Measurements from ENCODE around the gene CHFR. TPM values are rescaled to one million over a fixed set of nuclear protein-coding genes. Genes with fewer than 3 reads are reported as not detected.
"Not testable (repeated sequence)": the region's sequence is repeated elsewhere in the genome, so short reads cannot be mapped to it uniquely, and the experiment has no call there.

Gene CHFR
- total RNA-seq, 1 experiment from 2014 or later: 74.0 TPM

GRCh38 chr12:132856581-132856980, 30.8 kb downstream of the CHFR start:
- BruUV-seq (replicated peaks): no TSS peak
- POLR2A ChIA-PET: no interaction called here
- CTCF ChIA-PET: no interaction called here
- DNase-seq (ENCODE audit: low read depth, low spot score) (no peak), ATAC-seq (no peak)
- intact Hi-C loops (cut with micrococcal nuclease; ENCODE audit: unreplicated experiment) (no loop called here), in situ Hi-C loops (cut with HindIII; ENCODE audit: low pct_unique_long_range_greater_than_20kb, low sequenced_read_pairs) (no loop called here)
- H3K4me3 ChIP-seq (ENCODE audit: low read depth in 2 of 2, low read length in 2 of 2): no peak overlapping the region
- no peaks in the 10 kb centered on the region for H3K27me3 ChIP-seq (ENCODE audit: control insufficient read depth, insufficient read depth, low read length)
- H3K27ac ChIP-seq (ENCODE audit: low read length): no peak overlapping the region
- H3K9me3 ChIP-seq (ENCODE audit: control insufficient read depth, insufficient read depth, low read depth, low read length): no peaks in the 10 kb centered on the region
- no peaks in the 10 kb centered on the region for H3K4me1 ChIP-seq (ENCODE audit: control insufficient read depth, insufficient read depth, low read length)
- H3K36me3 ChIP-seq (ENCODE audit: control insufficient read depth, insufficient read depth, low read length): peaks cover 19% of the 10 kb centered on the region
- TF ChIP-seq SIN3A (IDR thresholded peaks at IDR 0.05; ENCODE audit: borderline replicate concordance, insufficient read depth, low read depth, low read length): no peak
- TF ChIP-seq, protein P1, sequence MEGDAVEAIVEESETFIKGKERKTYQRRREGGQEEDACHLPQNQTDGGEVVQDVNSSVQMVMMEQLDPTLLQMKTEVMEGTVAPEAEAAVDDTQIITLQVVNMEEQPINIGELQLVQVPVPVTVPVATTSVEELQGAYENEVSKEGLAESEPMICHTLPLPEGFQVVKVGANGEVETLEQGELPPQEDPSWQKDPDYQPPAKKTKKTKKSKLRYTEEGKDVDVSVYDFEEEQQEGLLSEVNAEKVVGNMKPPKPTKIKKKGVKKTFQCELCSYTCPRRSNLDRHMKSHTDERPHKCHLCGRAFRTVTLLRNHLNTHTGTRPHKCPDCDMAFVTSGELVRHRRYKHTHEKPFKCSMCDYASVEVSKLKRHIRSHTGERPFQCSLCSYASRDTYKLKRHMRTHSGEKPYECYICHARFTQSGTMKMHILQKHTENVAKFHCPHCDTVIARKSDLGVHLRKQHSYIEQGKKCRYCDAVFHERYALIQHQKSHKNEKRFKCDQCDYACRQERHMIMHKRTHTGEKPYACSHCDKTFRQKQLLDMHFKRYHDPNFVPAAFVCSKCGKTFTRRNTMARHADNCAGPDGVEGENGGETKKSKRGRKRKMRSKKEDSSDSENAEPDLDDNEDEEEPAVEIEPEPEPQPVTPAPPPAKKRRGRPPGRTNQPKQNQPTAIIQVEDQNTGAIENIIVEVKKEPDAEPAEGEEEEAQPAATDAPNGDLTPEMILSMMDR (IDR thresholded peaks at IDR 0.05): no peak
- TF ChIP-seq, protein P2, sequence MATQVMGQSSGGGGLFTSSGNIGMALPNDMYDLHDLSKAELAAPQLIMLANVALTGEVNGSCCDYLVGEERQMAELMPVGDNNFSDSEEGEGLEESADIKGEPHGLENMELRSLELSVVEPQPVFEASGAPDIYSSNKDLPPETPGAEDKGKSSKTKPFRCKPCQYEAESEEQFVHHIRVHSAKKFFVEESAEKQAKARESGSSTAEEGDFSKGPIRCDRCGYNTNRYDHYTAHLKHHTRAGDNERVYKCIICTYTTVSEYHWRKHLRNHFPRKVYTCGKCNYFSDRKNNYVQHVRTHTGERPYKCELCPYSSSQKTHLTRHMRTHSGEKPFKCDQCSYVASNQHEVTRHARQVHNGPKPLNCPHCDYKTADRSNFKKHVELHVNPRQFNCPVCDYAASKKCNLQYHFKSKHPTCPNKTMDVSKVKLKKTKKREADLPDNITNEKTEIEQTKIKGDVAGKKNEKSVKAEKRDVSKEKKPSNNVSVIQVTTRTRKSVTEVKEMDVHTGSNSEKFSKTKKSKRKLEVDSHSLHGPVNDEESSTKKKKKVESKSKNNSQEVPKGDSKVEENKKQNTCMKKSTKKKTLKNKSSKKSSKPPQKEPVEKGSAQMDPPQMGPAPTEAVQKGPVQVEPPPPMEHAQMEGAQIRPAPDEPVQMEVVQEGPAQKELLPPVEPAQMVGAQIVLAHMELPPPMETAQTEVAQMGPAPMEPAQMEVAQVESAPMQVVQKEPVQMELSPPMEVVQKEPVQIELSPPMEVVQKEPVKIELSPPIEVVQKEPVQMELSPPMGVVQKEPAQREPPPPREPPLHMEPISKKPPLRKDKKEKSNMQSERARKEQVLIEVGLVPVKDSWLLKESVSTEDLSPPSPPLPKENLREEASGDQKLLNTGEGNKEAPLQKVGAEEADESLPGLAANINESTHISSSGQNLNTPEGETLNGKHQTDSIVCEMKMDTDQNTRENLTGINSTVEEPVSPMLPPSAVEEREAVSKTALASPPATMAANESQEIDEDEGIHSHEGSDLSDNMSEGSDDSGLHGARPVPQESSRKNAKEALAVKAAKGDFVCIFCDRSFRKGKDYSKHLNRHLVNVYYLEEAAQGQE (IDR thresholded peaks at IDR 0.05; ENCODE audit: insufficient read depth in 1 of 2, low read depth in 2 of 2, low read length in 1 of 2): no peak
- TF ChIP-seq POLR2AphosphoS5 (IDR thresholded peaks at IDR 0.05; ENCODE audit: low read depth, low read length): no peak
- no peak for TF ChIP-seq TCF7L2 (IDR thresholded peaks at IDR 0.05; ENCODE audit: low read depth, low read length)

- POLR2A ChIA-PET; intact Hi-C loops (cut with micrococcal nuclease; ENCODE audit: unreplicated experiment); H3K27me3 ChIP-seq (ENCODE audit: control insufficient read depth, insufficient read depth, low read length); H3K4me1 ChIP-seq (ENCODE audit: control insufficient read depth, insufficient read depth, low read length); H3K27ac ChIP-seq (ENCODE audit: low read length); ATAC-seq; DNase-seq (ENCODE audit: low read depth, low spot score); H3K4me3 ChIP-seq (ENCODE audit: low read depth in 2 of 2, low read length in 2 of 2); BruUV-seq (replicated peaks); in situ Hi-C loops (cut with HindIII; ENCODE audit: low pct_unique_long_range_greater_than_20kb, low sequenced_read_pairs); H3K9me3 ChIP-seq (ENCODE audit: control insufficient read depth, insufficient read depth, low read depth, low read length); CTCF ChIA-PET: not testable (repeated sequence)
- H3K36me3 ChIP-seq (ENCODE audit: control insufficient read depth, insufficient read depth, low read length): peaks cover 21% of the 10 kb centered on the region
These were observed 32.2 kb downstream of the CHFR start for GRCh38 chr12:132855211-132855610.

GRCh38 chr12:132853285-132854092, 33.9 kb downstream of the CHFR start:
- peaks cover 21% of the 10 kb centered on the region for H3K36me3 ChIP-seq (ENCODE audit: control insufficient read depth, insufficient read depth, low read length)
- no TSS peak for BruUV-seq (replicated peaks)
- TF ChIP-seq, protein P1 (IDR thresholded peaks at IDR 0.05): no peak
- no peak for TF ChIP-seq TCF7L2 (IDR thresholded peaks at IDR 0.05; ENCODE audit: low read depth, low read length)
- no peak for TF ChIP-seq POLR2AphosphoS5 (IDR thresholded peaks at IDR 0.05; ENCODE audit: low read depth, low read length)
- TF ChIP-seq SIN3A (IDR thresholded peaks at IDR 0.05; ENCODE audit: borderline replicate concordance, insufficient read depth, low read depth, low read length): no peak
- TF ChIP-seq, protein P2 (IDR thresholded peaks at IDR 0.05; ENCODE audit: insufficient read depth in 1 of 2, low read depth in 2 of 2, low read length in 1 of 2): no peak
- no peak for DNase-seq (ENCODE audit: low read depth, low spot score)
- no peaks in the 10 kb centered on the region for H3K4me1 ChIP-seq (ENCODE audit: control insufficient read depth, insufficient read depth, low read length)
- in situ Hi-C loops (cut with HindIII; ENCODE audit: low pct_unique_long_range_greater_than_20kb, low sequenced_read_pairs) (no loop called here), intact Hi-C loops (cut with micrococcal nuclease; ENCODE audit: unreplicated experiment) (no loop called here)
- no peak for ATAC-seq
- no peaks in the 10 kb centered on the region for H3K27me3 ChIP-seq (ENCODE audit: control insufficient read depth, insufficient read depth, low read length)
- H3K4me3 ChIP-seq (ENCODE audit: low read depth in 2 of 2, low read length in 2 of 2): no peak overlapping the region
- ChIA-PET CTCF (no interaction called here), POLR2A (no interaction called here)
- no peak overlapping the region for H3K27ac ChIP-seq (ENCODE audit: low read length)
- no peaks in the 10 kb centered on the region for H3K9me3 ChIP-seq (ENCODE audit: control insufficient read depth, insufficient read depth, low read depth, low read length)

Data from Panc1 (cell line).